Mucosa of descending colon (tissue), 3 donors: ENCODE measurements around the gene C1QTNF8. TPM values are rescaled to one million over a fixed set of nuclear protein-coding genes. Genes with fewer than 3 reads are reported as not detected.
"Not testable (repeated sequence)": the region's sequence is repeated elsewhere in the genome, so short reads cannot be mapped to it uniquely, and the experiment has no call there.

ENCODE experiments used
- ATAC-seq: fragments of 200-7000 bp; cut with Tn5 transposase; one replicate; pipeline ENCODE4 v1.9.1; 2020; ENCODE audit warnings: mild to moderate bottlenecking, moderate library complexity
- DNase-seq, 3 donors: peaks; one replicate each; pipeline ENCODE4 v3.0.0-alpha.2; 2020
- H3K36me3 ChIP-seq: fragments of 200-600 bp; one replicate; pipeline ENCODE4 v1.8.0; 2021; ENCODE audit warnings: low read depth, mild to moderate bottlenecking
- H3K4me1 ChIP-seq: fragments of 200-600 bp; one replicate; pipeline ENCODE4 v1.8.0; 2021; ENCODE audit warnings: low read depth, mild to moderate bottlenecking
- H3K4me3 ChIP-seq: fragments of 200-600 bp; one replicate; pipeline ENCODE4 v1.8.0; 2021; ENCODE audit warnings: mild to moderate bottlenecking
- H3K9me3 ChIP-seq: fragments of 200-600 bp; one replicate; pipeline ENCODE4 v1.8.0; 2021; ENCODE audit warnings: mild to moderate bottlenecking
- CTCF ChIP-seq: fragments of 200-600 bp; IDR thresholded peaks from one replicate; pipeline ENCODE4 v1.8.0; 2022; ENCODE audit warnings: antibody characterized with exemption, mild to moderate bottlenecking
- intact Hi-C, 2 donors: fragments of 100-400 bp; cut with DNase I in 1 of 2; cut with micrococcal nuclease in 1 of 2; formaldehyde crosslinking; loops; one replicate each; pipeline versions ENCODE4 v1.11.0 to v1.11.1; 2022; cut with DNase I, micrococcal nuclease
- total RNA-seq, 3 donors: library from RNA; stranded (reverse); fragmentation: NEBNext Ultra II Directional in 2 of 3; extraction: Animal tissue kit (Norgen Biotek cat#: 25700) in 2 of 3; gene quantifications; one replicate each; pipeline versions ENCODE4 v1.2.1 to v1.2.4, GENCODE V29; 2021 to 2023
- donor health status: DM: no; HTN: no; CAD: no; lungs with moderate emphysema.
- donor health status: DM: no; HTN: no; CAD: no.
- donor health status: DM: no; HTN: yes; CAD: no.

Gene C1QTNF8
- total RNA-seq, 3 donors from 2014 or later = not detected

- Histone ChIP-seq H3K4me3 (no peak overlapping the region), H3K36me3 (no peaks in the 10 kb centered on the region), H3K4me1 (peaks cover 23% of the 10 kb centered on the region), H3K9me3 (peaks cover 16% of the 10 kb centered on the region)
- DNase-seq = no peak
- no peak for ATAC-seq
- intact Hi-C loops = no loop called here
- no peak for TF ChIP-seq CTCF
Measured at GRCh38 chr16:1089439-1089821, 6.6 kb downstream of the C1QTNF8 start.

- H3K4me3 ChIP-seq = no peak overlapping the region
- ATAC-seq (peak; percentile 24), DNase-seq (no peak)
- intact Hi-C loops = no loop called here
- H3K9me3 ChIP-seq = peaks cover 20% of the 10 kb centered on the region
- no peak for TF ChIP-seq CTCF
- peaks cover 23% of the 10 kb centered on the region for H3K4me1 ChIP-seq
- no peaks in the 10 kb centered on the region for H3K36me3 ChIP-seq
Measured at GRCh38 chr16:1088295-1089170, 7.5 kb downstream of the C1QTNF8 start.

GRCh38 chr16:1086443-1086842 is 9.6 kb downstream of the C1QTNF8 start:
- H3K36me3 ChIP-seq, H3K4me3 ChIP-seq, intact Hi-C loops, DNase-seq, ATAC-seq: not testable (repeated sequence)
- H3K4me1 ChIP-seq = peaks cover 23% of the 10 kb centered on the region
- H3K9me3 ChIP-seq = peaks cover 20% of the 10 kb centered on the region

GRCh38 chr16:1084971-1085370 is 11.1 kb downstream of the C1QTNF8 start:
- H3K9me3 ChIP-seq = peaks cover 20% of the 10 kb centered on the region
- no peak for DNase-seq
- no peak for ATAC-seq
- intact Hi-C loops = no loop called here
- no peaks in the 10 kb centered on the region for H3K36me3 ChIP-seq
- H3K4me3 ChIP-seq = no peak overlapping the region
- peaks cover 12% of the 10 kb centered on the region for H3K4me1 ChIP-seq
- no peak for TF ChIP-seq CTCF

- peaks cover 9% of the 10 kb centered on the region for H3K4me1 ChIP-seq
- H3K4me3 ChIP-seq = no peak overlapping the region
- no peak for ATAC-seq
- no peak for TF ChIP-seq CTCF
- H3K9me3 ChIP-seq = peaks cover 20% of the 10 kb centered on the region
- H3K36me3 ChIP-seq = no peaks in the 10 kb centered on the region
- no peak for DNase-seq
- intact Hi-C loops = no loop called here
Measured at GRCh38 chr16:1082952-1083675, 12.9 kb downstream of the C1QTNF8 start.
